Fibroblast of the conjunctiva (primary cell): ENCODE results near the gene CRB2.

Experiments used
- DNase-seq: peaks from one replicate; pipeline ENCODE4 v3.0.0-alpha.2; 2010; ENCODE audit warnings: low read depth

The CRB2 gene

GRCh38 chr9:123422635-123423310 is 66.8 kb downstream of the CRB2 start:
- DNase-seq = no peak

- no peak for DNase-seq
Measured at GRCh38 chr9:123423311-123423640, 67.3 kb downstream of the CRB2 start.

GRCh38 chr9:123424131-123424530 is 68.1 kb downstream of the CRB2 start:
- no peak for DNase-seq

- no peak for DNase-seq
Measured at GRCh38 chr9:123424552-123425225, 68.7 kb downstream of the CRB2 start.

GRCh38 chr9:123425261-123425821 is 69.3 kb downstream of the CRB2 start:
- DNase-seq = no peak

- no peak for DNase-seq
Measured at GRCh38 chr9:123425836-123426365, 69.9 kb downstream of the CRB2 start.

GRCh38 chr9:123426406-123426805 is 70.4 kb downstream of the CRB2 start:
- DNase-seq = no peak
